GM11168 (cell line): Measurements from ENCODE around the gene RAB40C.

ENCODE experiments used
- in situ Hi-C: fragments of 300-500 bp; cut with MboI; formaldehyde crosslinking; loops from one replicate; pipeline ENCODE4 v1.12.0; 2022; ENCODE audit warnings: low sequenced_read_pairs; ENCODE audit not compliant: unreplicated experiment

RAB40C gene

GRCh38 chr16:641326-642188, 51.7 kb downstream of the RAB40C start, which contains the start of gene MCRIP2:
MCRIP2 (plus strand) TSS chr16:641828; CDS start chr16:641992, 164 bp downstream.
- in situ Hi-C loops: no loop called here

GRCh38 chr16:642189-643049, 52.6 kb downstream of the RAB40C start:
- in situ Hi-C loops: no loop called here

- in situ Hi-C loops: no loop called here
Measured at GRCh38 chr16:643050-643368, 53.1 kb downstream of the RAB40C start.

- in situ Hi-C loops: no loop called here
Measured at GRCh38 chr16:644556-644955, 54.7 kb downstream of the RAB40C start.

- in situ Hi-C loops: no loop called here
Measured at GRCh38 chr16:645852-646678, 56.2 kb downstream of the RAB40C start.

GRCh38 chr16:646679-647172, 56.9 kb downstream of the RAB40C start:
- in situ Hi-C loops: no loop called here

GRCh38 chr16:647173-647902, 57.5 kb downstream of the RAB40C start:
- in situ Hi-C loops: no loop called here

- in situ Hi-C loops: no loop called here
Measured at GRCh38 chr16:648071-648780, 58.4 kb downstream of the RAB40C start.

- in situ Hi-C loops: no loop called here
Measured at GRCh38 chr16:648781-649589, 59.1 kb downstream of the RAB40C start, which contains the start of gene WDR90. WDR90 (plus strand) TSS chr16:649365; CDS start chr16:649417, 52 bp downstream.

- in situ Hi-C loops: no loop called here
Measured at GRCh38 chr16:649631-650030, 59.8 kb downstream of the RAB40C start.

- in situ Hi-C loops: no loop called here
Measured at GRCh38 chr16:651844-652243, 62.0 kb downstream of the RAB40C start.

- in situ Hi-C loops: no loop called here
Measured at GRCh38 chr16:652454-653305, 62.8 kb downstream of the RAB40C start.

GRCh38 chr16:654034-654433, 64.2 kb downstream of the RAB40C start:
- in situ Hi-C loops: no loop called here

- in situ Hi-C loops: no loop called here
Measured at GRCh38 chr16:657487-657886, 67.6 kb downstream of the RAB40C start.

- in situ Hi-C loops: no loop called here
Measured at GRCh38 chr16:658679-659571, 69.1 kb downstream of the RAB40C start.

- in situ Hi-C loops: no loop called here
Measured at GRCh38 chr16:659618-660017, 69.8 kb downstream of the RAB40C start.
